ENCODE results near the gene RPL10.

RPL10 gene

DNA sequence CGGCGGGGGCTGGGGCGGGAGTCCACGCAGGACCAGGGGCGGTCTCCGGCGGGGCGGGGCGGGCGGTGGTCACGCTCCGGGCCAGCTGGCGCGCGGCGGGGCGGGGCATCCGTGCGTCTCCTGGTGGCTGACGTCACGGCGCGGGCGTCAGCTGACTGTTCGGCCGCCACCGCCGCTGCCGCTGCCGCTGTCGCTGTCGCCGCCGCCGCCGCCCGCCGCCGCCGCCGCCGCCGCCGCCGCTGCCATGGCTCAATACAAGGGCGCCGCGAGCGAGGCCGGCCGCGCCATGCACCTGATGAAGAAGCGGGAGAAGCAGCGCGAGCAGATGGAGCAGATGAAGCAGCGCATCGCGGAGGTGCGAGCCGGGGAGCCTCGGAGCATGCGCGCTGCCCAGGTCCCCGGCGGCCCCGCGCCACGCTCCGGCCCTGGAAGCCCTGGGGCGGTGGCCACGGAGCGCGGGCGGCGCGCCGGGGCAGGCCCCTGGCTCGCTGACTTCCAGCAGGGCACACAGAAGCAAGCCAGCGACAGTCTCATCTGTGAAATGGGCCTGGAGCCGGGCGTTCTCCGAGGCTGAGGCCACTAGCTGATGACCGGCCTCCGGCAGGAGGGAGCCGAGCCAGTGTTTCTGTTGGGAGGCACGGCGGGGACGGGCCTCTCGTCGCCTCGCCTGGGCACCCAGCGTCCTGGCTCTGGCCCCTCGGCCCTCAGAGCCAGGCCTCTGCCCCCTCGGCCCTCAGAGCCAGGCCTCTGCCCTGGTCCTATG lies 46.0 kb downstream of the RPL10 start, which contains the start of gene FAM50A:
Gene FAM50A (plus strand): TSS at position 150 of the 763 bp plus-strand sequence. CDS start 95 bp downstream, at position 245.
- Histone ChIP-seq H3K36me3 (ENCODE audit: insufficient read depth) (no peaks in the 10 kb centered on the region), H2AFZ (ENCODE audit: low read depth) (peak within 1 kb of the TSS; percentile 38; the same call in 1 of the 2 replicates), H3K4me2 (peak within 1 kb of the TSS; percentile 57), H3K79me2 (ENCODE audit: insufficient read depth, low read depth) (no peaks in the 10 kb centered on the region), H3K27ac (no peak within 1 kb of the TSS), H3K4me1 (ENCODE audit: low read depth, poor library complexity, severe bottlenecking) (peaks cover 3% of the 10 kb centered on the region), H3K4me3 (IDR thresholded peaks at IDR 0.05; ENCODE audit: insufficient read depth, low read depth, low read length) (no peak within 1 kb of the TSS), H3K27me3 (ENCODE audit: insufficient read depth, low read depth) (no peaks in the 10 kb centered on the region), H3K9ac (peak within 1 kb of the TSS; percentile 61; the same call in 1 of the 2 replicates), H4K20me1 (ENCODE audit: insufficient read depth) (no peaks in the 10 kb centered on the region)
- TF ChIP-seq, protein P1, sequence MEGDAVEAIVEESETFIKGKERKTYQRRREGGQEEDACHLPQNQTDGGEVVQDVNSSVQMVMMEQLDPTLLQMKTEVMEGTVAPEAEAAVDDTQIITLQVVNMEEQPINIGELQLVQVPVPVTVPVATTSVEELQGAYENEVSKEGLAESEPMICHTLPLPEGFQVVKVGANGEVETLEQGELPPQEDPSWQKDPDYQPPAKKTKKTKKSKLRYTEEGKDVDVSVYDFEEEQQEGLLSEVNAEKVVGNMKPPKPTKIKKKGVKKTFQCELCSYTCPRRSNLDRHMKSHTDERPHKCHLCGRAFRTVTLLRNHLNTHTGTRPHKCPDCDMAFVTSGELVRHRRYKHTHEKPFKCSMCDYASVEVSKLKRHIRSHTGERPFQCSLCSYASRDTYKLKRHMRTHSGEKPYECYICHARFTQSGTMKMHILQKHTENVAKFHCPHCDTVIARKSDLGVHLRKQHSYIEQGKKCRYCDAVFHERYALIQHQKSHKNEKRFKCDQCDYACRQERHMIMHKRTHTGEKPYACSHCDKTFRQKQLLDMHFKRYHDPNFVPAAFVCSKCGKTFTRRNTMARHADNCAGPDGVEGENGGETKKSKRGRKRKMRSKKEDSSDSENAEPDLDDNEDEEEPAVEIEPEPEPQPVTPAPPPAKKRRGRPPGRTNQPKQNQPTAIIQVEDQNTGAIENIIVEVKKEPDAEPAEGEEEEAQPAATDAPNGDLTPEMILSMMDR (conservative IDR thresholded peaks at IDR 0.05; ENCODE audit: low read depth, low read length): no peak

DNA sequence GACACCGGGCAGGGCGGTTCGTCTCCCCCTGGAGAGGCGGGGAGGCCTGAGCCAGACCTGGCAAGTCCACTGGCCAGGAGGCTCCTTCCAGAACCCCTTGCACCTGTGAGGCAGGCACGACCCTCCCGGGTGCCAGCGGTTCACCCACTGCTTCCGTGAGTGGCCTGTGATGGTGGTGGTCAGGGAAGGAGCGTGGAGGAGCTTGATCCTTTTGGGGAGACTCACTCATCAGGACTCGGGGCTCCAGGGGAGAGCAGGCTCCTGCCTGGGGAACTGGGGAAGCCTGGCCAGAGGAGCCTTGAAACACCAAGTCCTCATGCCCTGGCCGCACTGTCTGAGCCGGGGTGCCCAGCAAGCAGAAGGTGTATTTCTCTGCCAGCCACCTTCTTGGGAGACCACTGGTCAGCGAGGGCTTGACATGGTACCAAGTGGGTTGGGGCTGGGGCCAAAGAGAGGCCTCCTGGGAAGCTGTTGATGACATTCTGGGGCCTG lies 46.6 kb downstream of the RPL10 start:
- H3K79me2 ChIP-seq (ENCODE audit: insufficient read depth, low read depth): no peaks in the 10 kb centered on the region
- peaks cover 3% of the 10 kb centered on the region for H3K4me1 ChIP-seq (ENCODE audit: low read depth, poor library complexity, severe bottlenecking)
- H3K4me3 ChIP-seq (IDR thresholded peaks at IDR 0.05; ENCODE audit: insufficient read depth, low read depth, low read length): no peak overlapping the region
- H3K27ac ChIP-seq: no peak overlapping the region
- H3K4me2 ChIP-seq: peak overlapping the region; percentile 57
- H3K27me3 ChIP-seq (ENCODE audit: insufficient read depth, low read depth): no peaks in the 10 kb centered on the region
- H3K36me3 ChIP-seq (ENCODE audit: insufficient read depth): no peaks in the 10 kb centered on the region
- no peak overlapping the region for H2AFZ ChIP-seq (ENCODE audit: low read depth)
- H4K20me1 ChIP-seq (ENCODE audit: insufficient read depth): no peaks in the 10 kb centered on the region
- H3K9ac ChIP-seq: peak overlapping the region; percentile 61; the same call in 1 of the 2 replicates
- TF ChIP-seq, protein P1 (conservative IDR thresholded peaks at IDR 0.05; ENCODE audit: low read depth, low read length): no peak

DNA sequence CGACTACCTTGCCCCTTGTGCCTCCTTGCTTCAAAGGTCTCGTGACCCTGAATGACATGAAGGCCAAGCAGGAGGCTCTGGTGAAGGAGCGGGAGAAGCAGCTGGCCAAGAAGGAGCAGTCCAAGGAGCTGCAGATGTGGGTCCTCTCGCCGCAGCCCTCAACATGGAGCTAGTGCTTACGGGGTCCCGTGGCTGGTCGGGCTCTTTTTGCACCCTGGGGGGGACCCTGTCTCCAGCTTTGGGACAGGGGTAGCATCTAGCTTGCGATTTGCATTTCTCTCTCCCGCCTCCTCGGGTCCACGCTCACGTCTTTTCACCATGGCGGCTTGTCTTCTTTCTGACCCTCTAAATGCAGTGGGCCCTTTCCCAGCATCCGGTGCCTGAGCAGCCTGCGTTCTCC lies 47.6 kb downstream of the RPL10 start:
- Histone ChIP-seq H3K36me3 (ENCODE audit: insufficient read depth) (no peaks in the 10 kb centered on the region), H3K79me2 (ENCODE audit: insufficient read depth, low read depth) (no peaks in the 10 kb centered on the region), H3K27me3 (ENCODE audit: insufficient read depth, low read depth) (no peaks in the 10 kb centered on the region), H4K20me1 (ENCODE audit: insufficient read depth) (no peaks in the 10 kb centered on the region), H3K4me2 (no peak overlapping the region), H3K4me3 (IDR thresholded peaks at IDR 0.05; ENCODE audit: insufficient read depth, low read depth, low read length) (no peak overlapping the region), H2AFZ (ENCODE audit: low read depth) (no peak overlapping the region), H3K4me1 (ENCODE audit: low read depth, poor library complexity, severe bottlenecking) (peaks cover 3% of the 10 kb centered on the region), H3K27ac (no peak overlapping the region), H3K9ac (no peak overlapping the region)
- TF ChIP-seq, protein P1 (conservative IDR thresholded peaks at IDR 0.05; ENCODE audit: low read depth, low read length): no peak

DNA sequence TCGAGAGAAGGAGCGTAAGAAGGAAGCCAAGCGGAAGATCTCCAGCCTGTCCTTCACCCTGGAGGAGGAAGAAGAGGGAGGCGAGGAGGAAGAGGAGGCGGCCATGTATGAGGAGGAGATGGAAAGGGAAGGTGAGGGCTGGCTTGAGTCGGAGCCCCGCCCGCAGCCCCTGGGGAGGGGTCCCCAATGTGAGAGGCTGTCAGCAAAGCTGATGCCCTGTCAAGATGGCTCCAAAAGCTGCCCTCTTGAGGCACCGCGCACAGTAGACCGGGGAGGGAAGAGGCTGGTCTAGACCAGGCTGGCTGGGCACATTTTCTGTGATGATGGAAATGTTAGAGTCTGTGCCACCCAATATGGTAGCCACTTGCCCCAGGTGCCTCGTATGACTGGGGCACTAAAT lies 48.3 kb downstream of the RPL10 start:
- H3K4me2 ChIP-seq: no peak overlapping the region

More for the DNA sequence above, 48.3 kb downstream of the RPL10 start:
- no peaks in the 10 kb centered on the region for H3K36me3 ChIP-seq (ENCODE audit: insufficient read depth)
- no peaks in the 10 kb centered on the region for H3K79me2 ChIP-seq (ENCODE audit: insufficient read depth, low read depth)
- no peaks in the 10 kb centered on the region for H3K27me3 ChIP-seq (ENCODE audit: insufficient read depth, low read depth)
- H2AFZ ChIP-seq (ENCODE audit: low read depth): no peak overlapping the region
- no peaks in the 10 kb centered on the region for H4K20me1 ChIP-seq (ENCODE audit: insufficient read depth)
- H3K9ac ChIP-seq: no peak overlapping the region
- no peak overlapping the region for H3K4me3 ChIP-seq (IDR thresholded peaks at IDR 0.05; ENCODE audit: insufficient read depth, low read depth, low read length)
- no peak overlapping the region for H3K27ac ChIP-seq
- H3K4me1 ChIP-seq (ENCODE audit: low read depth, poor library complexity, severe bottlenecking): peaks cover 3% of the 10 kb centered on the region
- TF ChIP-seq, protein P1 (conservative IDR thresholded peaks at IDR 0.05; ENCODE audit: low read depth, low read length): no peak

Measured in KMS-11 (cell line).